ENCODE data around the gene PPFIA1.
"Not testable (repeated sequence)": the region's sequence is repeated elsewhere in the genome, so short reads cannot be mapped to it uniquely, and the experiment has no call there.

Gene PPFIA1

DNA sequence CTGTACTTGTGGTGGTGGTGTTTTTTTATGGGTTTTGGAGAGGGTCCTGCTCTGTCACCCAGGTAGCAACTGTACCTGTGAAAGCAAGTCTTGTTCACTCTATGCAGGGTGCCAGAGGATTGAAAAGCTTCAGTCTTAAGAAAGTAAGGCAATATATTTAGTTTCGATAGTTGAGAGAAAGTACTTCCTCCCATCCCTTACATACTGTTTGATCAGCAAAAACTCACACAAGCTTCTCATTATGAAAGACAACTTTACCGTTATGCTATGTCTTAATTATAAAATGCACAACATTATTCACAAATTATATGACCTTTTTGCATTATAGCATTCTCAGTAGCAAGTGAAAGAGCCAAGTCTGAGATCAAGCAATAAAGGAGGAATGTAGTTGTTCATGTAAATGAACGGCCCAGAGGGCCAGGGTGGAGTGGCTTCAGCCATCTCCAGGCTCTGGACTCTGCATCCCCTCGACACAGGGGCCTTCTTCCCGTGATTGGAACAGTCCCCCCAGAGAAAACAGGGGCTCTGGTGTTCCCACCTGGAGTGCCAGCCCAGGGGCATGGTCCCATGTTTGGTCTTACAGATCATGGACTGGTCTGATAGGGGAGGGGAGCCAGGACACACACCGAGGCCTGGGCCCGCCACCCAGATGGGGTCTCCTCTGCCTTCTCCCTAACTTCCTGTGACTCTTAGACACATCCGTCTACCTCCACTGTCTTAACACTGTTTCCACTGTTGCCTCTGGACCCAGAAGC, 89.1 kb downstream of the PPFIA1 start:
- DNase-seq (ENCODE audit: low spot score), result no peak

- no peak for DNase-seq (ENCODE audit: low spot score)
These were observed 89.7 kb downstream of the PPFIA1 start for GRCh38 chr11:70360211-70360610.

DNA sequence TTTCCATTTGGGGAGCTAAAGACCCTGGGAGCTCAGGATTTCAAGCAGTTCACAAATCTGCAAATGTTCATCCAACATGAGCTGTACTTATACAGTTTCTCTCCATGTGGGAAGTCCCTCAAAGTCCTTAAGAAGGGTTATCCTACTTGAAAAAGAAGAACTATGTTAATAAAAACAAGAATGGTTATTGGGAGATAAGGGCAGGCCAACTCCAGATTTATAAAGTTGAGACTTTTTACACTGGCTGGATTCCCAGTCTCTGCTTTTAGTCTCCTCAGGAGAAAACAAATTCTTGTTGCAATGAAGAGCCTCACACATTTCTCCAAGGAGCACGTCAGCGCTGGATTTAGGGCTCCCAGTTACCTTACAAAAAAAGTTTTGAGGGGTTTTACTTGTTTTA, 93.7 kb downstream of the PPFIA1 start:
- DNase-seq (ENCODE audit: low spot score), result no peak

GRCh38 chr11:70364745-70365543, 94.5 kb downstream of the PPFIA1 start:
- no peak for DNase-seq (ENCODE audit: low spot score)

DNA sequence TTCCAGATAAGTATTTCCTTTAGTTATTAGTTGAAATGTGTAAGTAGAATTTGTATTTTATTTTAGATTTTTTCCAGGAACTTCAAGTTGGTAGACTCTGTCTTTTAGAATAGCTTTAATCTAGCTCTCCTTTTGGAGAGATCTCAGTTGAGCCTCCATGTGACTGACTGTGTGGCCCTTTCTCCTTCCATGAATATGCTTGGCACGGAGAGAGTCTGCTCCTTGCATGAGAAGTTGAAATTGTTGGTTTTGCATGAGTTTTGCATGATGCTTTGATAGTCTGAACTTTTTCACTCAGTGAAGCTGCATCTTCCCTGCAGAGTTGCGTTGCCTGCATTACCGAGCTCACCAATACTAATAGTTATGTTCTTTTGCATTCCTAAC, 95.0 kb downstream of the PPFIA1 start:
- DNase-seq (ENCODE audit: low spot score), result no peak

DNA sequence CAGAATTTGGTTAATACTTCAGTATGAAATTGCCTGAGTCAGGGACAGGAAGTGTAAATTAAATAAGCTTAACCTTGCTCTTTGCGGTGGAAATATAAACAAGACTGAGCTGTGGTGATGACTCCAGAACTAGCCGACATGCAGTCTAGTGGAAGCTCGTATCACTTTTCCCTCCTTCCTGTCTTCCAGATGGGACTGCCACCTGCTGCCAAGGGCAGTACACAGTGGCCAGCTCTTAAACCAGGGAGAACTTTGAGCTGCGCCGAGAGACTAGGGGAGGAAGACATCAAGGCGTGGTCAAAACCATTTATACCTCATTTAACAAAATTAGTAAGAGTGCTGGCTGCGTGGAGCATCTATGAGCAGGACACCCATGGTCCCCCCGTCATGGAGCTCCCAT, 96.6 kb downstream of the PPFIA1 start:
- DNase-seq (ENCODE audit: low spot score), result no peak

- no peak for DNase-seq (ENCODE audit: low spot score)
These were observed 98.5 kb downstream of the PPFIA1 start for GRCh38 chr11:70368961-70369360.

- DNase-seq (ENCODE audit: low spot score), result no peak
These were observed 100.8 kb downstream of the PPFIA1 start for GRCh38 chr11:70371241-70371640.

- DNase-seq (ENCODE audit: low spot score), result no peak
These were observed 101.6 kb downstream of the PPFIA1 start for GRCh38 chr11:70372076-70372475.

GRCh38 chr11:70376621-70377020, 106.1 kb downstream of the PPFIA1 start:
- no peak for DNase-seq (ENCODE audit: low spot score)

GRCh38 chr11:70377645-70378044, 107.2 kb downstream of the PPFIA1 start:
- no peak for DNase-seq (ENCODE audit: low spot score)

DNA sequence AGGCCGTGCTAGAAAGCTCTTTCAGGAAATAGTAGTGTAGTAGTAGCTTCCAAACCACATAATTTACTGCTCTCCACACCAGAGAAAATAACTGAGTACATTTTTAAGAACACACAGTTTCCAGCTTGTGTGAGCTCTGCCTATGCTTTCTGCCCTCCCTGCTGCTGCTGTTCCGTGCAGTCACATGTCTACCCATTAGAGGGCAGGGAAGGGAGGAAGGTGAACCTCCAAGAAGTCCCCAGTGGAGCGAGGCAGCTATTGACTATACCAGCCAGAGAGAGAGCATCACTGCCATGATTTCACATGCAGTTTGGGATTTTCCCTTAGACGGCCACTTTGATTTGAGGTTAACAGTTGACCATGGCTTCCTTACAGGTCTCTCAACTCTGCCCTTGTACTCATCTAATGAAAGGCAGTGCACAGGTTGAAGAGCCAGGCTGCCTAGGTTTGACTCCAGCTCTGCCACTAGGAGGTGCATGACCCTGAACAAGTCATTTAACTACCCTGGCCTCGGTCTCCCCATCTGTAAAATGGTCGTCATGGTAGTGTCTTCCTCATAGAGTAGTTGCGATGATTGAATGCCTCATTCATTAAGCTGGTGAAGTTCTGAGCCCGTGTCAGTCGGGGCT, 108.1 kb downstream of the PPFIA1 start:
- no peak for DNase-seq (ENCODE audit: low spot score)

GRCh38 chr11:70381350-70381749, 110.9 kb downstream of the PPFIA1 start:
- no peak for DNase-seq (ENCODE audit: low spot score)

DNA sequence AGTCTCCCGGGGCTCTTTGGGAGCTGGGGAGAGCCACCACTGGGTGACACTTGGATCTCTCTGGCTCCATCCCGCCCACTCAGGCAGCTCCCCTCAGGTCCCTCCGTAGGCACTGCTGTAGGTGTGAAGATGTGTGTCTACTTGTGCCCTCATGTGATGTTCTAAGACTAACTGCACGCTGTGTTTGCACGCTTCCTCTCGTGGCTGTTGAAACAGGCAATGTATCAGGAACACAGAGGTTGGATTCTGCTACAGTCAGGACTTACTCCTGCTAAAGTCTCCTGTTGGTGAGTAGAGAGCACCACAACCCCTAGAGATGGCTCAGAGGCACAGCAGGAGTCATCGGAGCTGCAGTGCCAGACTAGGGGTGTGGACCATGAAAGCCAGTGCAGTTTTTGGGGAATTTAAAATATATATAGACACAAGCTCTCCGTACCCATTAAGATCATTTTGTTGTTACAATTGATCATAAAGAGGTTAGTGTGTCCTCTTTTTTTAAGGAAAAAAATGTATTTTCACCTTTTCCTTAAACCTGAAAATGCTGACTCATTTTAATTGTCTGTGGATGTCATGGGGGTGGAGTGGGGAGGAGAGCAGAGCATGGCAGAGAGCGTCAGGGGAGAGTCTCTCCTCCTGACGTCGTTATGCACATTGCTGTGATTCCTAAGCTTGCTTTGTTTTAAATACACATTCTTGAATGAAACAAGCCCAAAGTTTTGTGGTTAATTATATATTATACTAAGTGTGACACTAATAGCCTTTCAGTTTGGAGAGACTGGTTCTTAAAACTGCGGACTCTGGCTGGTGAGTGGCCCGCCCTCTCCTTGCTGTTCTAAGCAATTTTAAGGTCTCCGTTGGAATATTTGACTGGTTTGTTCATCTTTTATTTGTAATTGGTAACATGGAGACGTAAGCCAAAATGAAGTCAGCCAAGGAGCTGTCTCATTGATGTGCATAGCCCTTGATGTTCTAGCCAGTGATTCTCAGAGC, 111.7 kb downstream of the PPFIA1 start:
- DNase-seq (ENCODE audit: low spot score), result peak; percentile 49

- DNase-seq (ENCODE audit: low spot score), result no peak
These were observed 113.4 kb downstream of the PPFIA1 start for GRCh38 chr11:70383664-70384565.

DNA sequence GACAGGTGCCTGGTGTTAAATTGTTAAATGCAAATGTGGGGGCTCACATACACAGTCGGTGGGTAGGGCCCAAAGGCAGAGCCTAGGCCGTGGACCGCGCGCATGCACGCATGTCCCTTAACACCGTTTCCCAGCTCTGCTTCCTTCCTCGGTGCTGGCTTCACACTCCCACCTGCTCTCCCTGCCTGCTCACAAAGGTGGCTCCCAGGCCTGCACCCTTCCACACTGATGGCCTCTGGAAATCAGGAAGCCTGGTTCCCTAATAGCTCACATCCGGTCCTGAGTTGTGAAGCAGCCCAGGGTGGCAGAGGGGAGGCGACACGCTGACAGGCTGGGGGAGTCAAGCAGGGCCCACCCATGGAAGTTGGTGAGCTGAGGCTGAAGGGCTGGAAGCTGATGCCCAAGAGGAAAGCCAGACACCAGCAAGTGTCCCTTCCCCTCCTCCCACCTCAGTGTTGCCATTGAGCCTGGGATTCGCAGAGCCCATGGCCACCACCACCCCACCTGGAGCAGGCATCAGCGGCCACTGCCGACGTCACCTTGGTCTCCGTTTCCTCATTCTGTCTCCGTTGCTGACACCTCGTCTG, 114.2 kb downstream of the PPFIA1 start:
- DNase-seq (ENCODE audit: low spot score), result no peak

- DNase-seq (ENCODE audit: low spot score), result no peak
These were observed 117.1 kb downstream of the PPFIA1 start for GRCh38 chr11:70387564-70387963.

DNA sequence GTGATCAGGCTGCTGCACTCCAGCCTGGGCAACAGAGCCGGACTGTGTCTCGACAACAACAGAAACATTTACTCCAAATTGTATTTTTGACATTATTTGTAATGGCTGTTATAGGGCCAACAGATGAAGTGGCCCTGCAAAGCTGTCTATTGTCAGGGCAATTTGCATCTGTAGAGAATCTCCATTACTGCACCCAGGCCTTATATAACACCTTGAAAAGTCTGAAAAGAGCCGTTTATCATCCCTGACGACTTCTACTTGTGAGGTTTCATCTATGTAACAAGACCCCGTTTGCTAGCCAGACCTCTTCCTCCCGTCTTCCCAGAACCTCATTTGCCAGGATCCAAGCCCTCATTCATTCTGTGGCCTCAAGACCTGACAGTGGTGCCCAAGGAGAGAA, 118.7 kb downstream of the PPFIA1 start:
- no peak for DNase-seq (ENCODE audit: low spot score)

GRCh38 chr11:70390882-70391281, 120.4 kb downstream of the PPFIA1 start:
- not testable (repeated sequence) for DNase-seq (ENCODE audit: low spot score)

GRCh38 chr11:70394211-70394950, 123.9 kb downstream of the PPFIA1 start:
- no peak for DNase-seq (ENCODE audit: low spot score)

Data from HuH-7 (cell line).